ENCODE measurements around the gene CTSG. TPM values are rescaled to one million over a fixed set of nuclear protein-coding genes. Genes with fewer than 3 reads are reported as not detected.

CTSG gene, protein sequence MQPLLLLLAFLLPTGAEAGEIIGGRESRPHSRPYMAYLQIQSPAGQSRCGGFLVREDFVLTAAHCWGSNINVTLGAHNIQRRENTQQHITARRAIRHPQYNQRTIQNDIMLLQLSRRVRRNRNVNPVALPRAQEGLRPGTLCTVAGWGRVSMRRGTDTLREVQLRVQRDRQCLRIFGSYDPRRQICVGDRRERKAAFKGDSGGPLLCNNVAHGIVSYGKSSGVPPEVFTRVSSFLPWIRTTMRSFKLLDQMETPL
- not detected for polyA plus RNA-seq (2013, experiment 1 of 2)
- polyA plus RNA-seq (2013, experiment 2 of 2), result not detected

DNA sequence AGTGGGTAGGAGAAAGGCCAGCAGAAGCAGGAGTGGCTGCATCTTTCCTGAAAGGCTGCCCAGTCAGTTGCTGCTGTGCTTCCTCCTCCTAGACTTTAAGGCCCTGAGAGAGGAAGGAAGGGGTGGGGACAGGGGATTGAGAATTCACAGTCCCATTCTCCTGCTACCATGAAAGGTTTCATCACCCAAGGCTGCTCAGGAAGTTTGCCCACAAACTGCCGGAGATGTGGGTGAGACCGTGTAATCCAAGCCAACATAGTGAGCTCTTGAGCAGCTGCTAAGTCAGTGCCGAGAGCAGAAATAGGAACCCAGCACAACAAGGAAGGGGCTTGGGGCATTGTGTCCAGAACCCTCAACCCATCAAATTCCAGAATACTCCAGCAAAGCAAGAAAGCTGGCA is at the start of gene CTSG:
CTSG (minus strand) TSS at position 69 of the 400 bp plus-strand sequence; CDS start at position 42, 27 bp downstream.
- Histone ChIP-seq H3K9me3 (ENCODE audit: control insufficient read depth, low read length) (no peaks in the 10 kb centered on the region), H3K9ac (ENCODE audit: low read length) (no peak within 1 kb of the TSS), H3K18ac (ENCODE audit: low read depth in 1 of 2, low read length in 2 of 2) (no peak within 1 kb of the TSS), H3K4me1 (ENCODE audit: control insufficient read depth, insufficient read depth, low read depth, low read length) (no peaks in the 10 kb centered on the region), H2BK120ac (ENCODE audit: low read depth, low read length) (no peak within 1 kb of the TSS), H3K4me2 (ENCODE audit: low read length, poor library complexity, severe bottlenecking) (no peak within 1 kb of the TSS), H3K4ac (ENCODE audit: low read depth in 1 of 2, low read length in 2 of 2) (no peak within 1 kb of the TSS), H4K91ac (ENCODE audit: low read length) (no peak within 1 kb of the TSS), H3K36me3 (ENCODE audit: control insufficient read depth in 1 of 2, insufficient read depth in 2 of 2, low read depth in 1 of 2, low read length in 2 of 2) (no peaks in the 10 kb centered on the region), H3K4me3 (ENCODE audit: insufficient read depth in 1 of 2, low read depth in 1 of 2, low read length in 2 of 2) (no peak within 1 kb of the TSS), H3K27me3 (ENCODE audit: control insufficient read depth in 1 of 2, insufficient read depth in 1 of 2, low read length in 2 of 2) (no peaks in the 10 kb centered on the region), H3K27ac (ENCODE audit: low read length, poor library complexity, severe bottlenecking) (no peak within 1 kb of the TSS), H3K14ac (ENCODE audit: low read length in 2 of 2) (no peak within 1 kb of the TSS), H3K79me1 (replicated peaks; ENCODE audit: low read length, poor library complexity, severe bottlenecking) (no peaks in the 10 kb centered on the region), H2AK5ac (ENCODE audit: low read length, severe bottlenecking) (no peak within 1 kb of the TSS), H4K8ac (ENCODE audit: low read length) (no peak within 1 kb of the TSS), H2BK5ac (ENCODE audit: low read depth, low read length, poor library complexity, severe bottlenecking) (no peak within 1 kb of the TSS), H2BK15ac (ENCODE audit: low read depth, poor library complexity, severe bottlenecking) (no peak within 1 kb of the TSS), H3K23ac (ENCODE audit: low read length in 2 of 2) (no peak within 1 kb of the TSS), H2AFZ (ENCODE audit: low read depth, low read length) (no peak within 1 kb of the TSS), H2BK12ac (ENCODE audit: low read length in 2 of 2) (no peak within 1 kb of the TSS)
- DNase-seq, result no peak
- 82% methylated on average over 3 of the region's 3 CpGs for WGBS

DNA sequence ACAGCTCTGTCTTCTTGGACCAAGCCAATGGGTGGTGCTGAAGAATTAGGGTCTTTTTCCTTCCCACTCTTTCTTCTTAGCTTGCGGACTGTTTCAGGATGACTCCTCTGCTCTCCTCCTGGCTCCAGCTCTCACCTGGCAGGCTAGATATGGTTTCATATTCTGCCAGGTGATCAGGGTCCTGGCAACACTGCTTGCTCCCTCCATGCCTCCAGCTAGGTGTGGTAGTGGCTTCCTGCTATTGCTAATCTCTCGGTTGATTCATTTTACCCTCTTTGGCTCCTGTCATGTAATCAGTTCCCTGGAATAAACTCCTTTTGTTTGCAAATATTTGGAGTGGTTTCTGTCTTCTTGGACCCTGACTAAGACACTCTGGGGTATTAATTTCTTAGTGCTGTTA is 37.7 kb upstream of the CTSG start:
- no peak overlapping the region for H2BK120ac ChIP-seq (ENCODE audit: low read depth, low read length)
- H3K14ac ChIP-seq (ENCODE audit: low read length in 2 of 2), result no peak overlapping the region
- H3K4me3 ChIP-seq (ENCODE audit: insufficient read depth in 1 of 2, low read depth in 1 of 2, low read length in 2 of 2), result no peak overlapping the region
- no peaks in the 10 kb centered on the region for H3K36me3 ChIP-seq (ENCODE audit: control insufficient read depth in 1 of 2, insufficient read depth in 2 of 2, low read depth in 1 of 2, low read length in 2 of 2)
- no peak overlapping the region for H3K23ac ChIP-seq (ENCODE audit: low read length in 2 of 2)
- no peak overlapping the region for H3K4me2 ChIP-seq (ENCODE audit: low read length, poor library complexity, severe bottlenecking)
- H2BK5ac ChIP-seq (ENCODE audit: low read depth, low read length, poor library complexity, severe bottlenecking), result no peak overlapping the region
- no peak overlapping the region for H3K27ac ChIP-seq (ENCODE audit: low read length, poor library complexity, severe bottlenecking)
- no peaks in the 10 kb centered on the region for H3K27me3 ChIP-seq (ENCODE audit: control insufficient read depth in 1 of 2, insufficient read depth in 1 of 2, low read length in 2 of 2)
- H3K9ac ChIP-seq (ENCODE audit: low read length), result no peak overlapping the region
- H2BK12ac ChIP-seq (ENCODE audit: low read length in 2 of 2), result no peak overlapping the region
- WGBS, result 76% methylated on average over 2 of the region's 2 CpGs
- H4K91ac ChIP-seq (ENCODE audit: low read length), result no peak overlapping the region
- no peaks in the 10 kb centered on the region for H3K9me3 ChIP-seq (ENCODE audit: control insufficient read depth, low read length)
- no peaks in the 10 kb centered on the region for H3K4me1 ChIP-seq (ENCODE audit: control insufficient read depth, insufficient read depth, low read depth, low read length)
- H2AFZ ChIP-seq (ENCODE audit: low read depth, low read length), result no peak overlapping the region
- no peak overlapping the region for H4K8ac ChIP-seq (ENCODE audit: low read length)
- no peaks in the 10 kb centered on the region for H3K79me1 ChIP-seq (replicated peaks; ENCODE audit: low read length, poor library complexity, severe bottlenecking)
- H3K4ac ChIP-seq (ENCODE audit: low read depth in 1 of 2, low read length in 2 of 2), result no peak overlapping the region
- H2BK15ac ChIP-seq (ENCODE audit: low read depth, poor library complexity, severe bottlenecking), result no peak overlapping the region
- H3K18ac ChIP-seq (ENCODE audit: low read depth in 1 of 2, low read length in 2 of 2), result no peak overlapping the region
- DNase-seq, result no peak
- no peak overlapping the region for H2AK5ac ChIP-seq (ENCODE audit: low read length, severe bottlenecking)

DNA sequence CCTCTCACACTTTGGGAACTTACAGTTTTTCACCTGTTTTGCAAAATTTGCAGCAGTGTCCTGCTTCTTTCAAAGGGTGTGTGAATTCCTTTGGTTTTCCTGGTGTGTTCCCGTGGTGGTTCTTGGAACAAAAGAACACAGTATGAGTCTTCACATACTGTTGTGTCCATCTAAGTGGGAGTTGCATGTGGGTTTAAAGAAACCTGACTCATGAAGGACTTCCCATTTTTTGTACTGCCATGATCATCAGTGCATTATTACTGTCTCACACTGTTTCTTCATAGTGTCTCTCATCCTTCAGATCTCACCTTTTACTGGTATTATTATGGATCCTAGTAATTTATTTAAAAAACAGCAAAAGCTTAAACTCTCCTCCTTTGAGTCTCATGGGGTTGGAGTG is 37.2 kb upstream of the CTSG start:
- H2BK120ac ChIP-seq (ENCODE audit: low read depth, low read length), result no peak overlapping the region
- no peak overlapping the region for H3K14ac ChIP-seq (ENCODE audit: low read length in 2 of 2)
- no peak overlapping the region for H3K4me2 ChIP-seq (ENCODE audit: low read length, poor library complexity, severe bottlenecking)
- no peaks in the 10 kb centered on the region for H3K9me3 ChIP-seq (ENCODE audit: control insufficient read depth, low read length)
- H4K91ac ChIP-seq (ENCODE audit: low read length), result no peak overlapping the region
- no peak overlapping the region for H3K18ac ChIP-seq (ENCODE audit: low read depth in 1 of 2, low read length in 2 of 2)
- H3K4me1 ChIP-seq (ENCODE audit: control insufficient read depth, insufficient read depth, low read depth, low read length), result no peaks in the 10 kb centered on the region
- no peaks in the 10 kb centered on the region for H3K27me3 ChIP-seq (ENCODE audit: control insufficient read depth in 1 of 2, insufficient read depth in 1 of 2, low read length in 2 of 2)
- no peak overlapping the region for H4K8ac ChIP-seq (ENCODE audit: low read length)
- H3K23ac ChIP-seq (ENCODE audit: low read length in 2 of 2), result no peak overlapping the region
- no peak overlapping the region for H2AK5ac ChIP-seq (ENCODE audit: low read length, severe bottlenecking)
- no peaks in the 10 kb centered on the region for H3K36me3 ChIP-seq (ENCODE audit: control insufficient read depth in 1 of 2, insufficient read depth in 2 of 2, low read depth in 1 of 2, low read length in 2 of 2)
- H3K27ac ChIP-seq (ENCODE audit: low read length, poor library complexity, severe bottlenecking), result no peak overlapping the region
- DNase-seq, result no peak
- H3K4ac ChIP-seq (ENCODE audit: low read depth in 1 of 2, low read length in 2 of 2), result no peak overlapping the region
- 27% methylated on average over 1 of the region's 1 CpG for WGBS
- no peaks in the 10 kb centered on the region for H3K79me1 ChIP-seq (replicated peaks; ENCODE audit: low read length, poor library complexity, severe bottlenecking)
- no peak overlapping the region for H3K4me3 ChIP-seq (ENCODE audit: insufficient read depth in 1 of 2, low read depth in 1 of 2, low read length in 2 of 2)
- no peak overlapping the region for H2BK12ac ChIP-seq (ENCODE audit: low read length in 2 of 2)
- H3K9ac ChIP-seq (ENCODE audit: low read length), result no peak overlapping the region
- no peak overlapping the region for H2BK5ac ChIP-seq (ENCODE audit: low read depth, low read length, poor library complexity, severe bottlenecking)
- H2BK15ac ChIP-seq (ENCODE audit: low read depth, poor library complexity, severe bottlenecking), result no peak overlapping the region
- H2AFZ ChIP-seq (ENCODE audit: low read depth, low read length), result no peak overlapping the region

DNA sequence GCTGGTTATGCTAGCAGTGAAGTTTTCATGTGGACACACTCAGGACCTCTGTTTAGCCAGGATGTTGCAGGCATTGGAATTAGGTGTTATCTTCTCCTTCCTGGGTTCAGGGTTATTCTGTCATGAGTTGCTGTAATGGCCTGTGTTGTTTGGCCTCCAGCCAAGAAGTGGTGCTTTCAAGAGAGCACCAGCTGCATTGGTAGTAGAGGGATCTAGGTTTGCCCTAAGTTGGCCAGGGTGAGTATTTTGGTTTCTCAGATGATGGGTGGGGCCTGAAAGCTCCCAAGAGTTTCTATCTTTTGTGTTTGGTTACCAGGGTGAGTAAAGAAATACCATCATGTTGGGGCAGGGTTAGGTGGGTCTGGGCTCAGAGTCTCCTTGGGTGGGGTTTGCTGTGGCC is 36.1 kb upstream of the CTSG start:
- DNase-seq, result no peak
- no peak overlapping the region for H3K4me3 ChIP-seq (ENCODE audit: insufficient read depth in 1 of 2, low read depth in 1 of 2, low read length in 2 of 2)
- no peak overlapping the region for H2BK5ac ChIP-seq (ENCODE audit: low read depth, low read length, poor library complexity, severe bottlenecking)
- H2BK15ac ChIP-seq (ENCODE audit: low read depth, poor library complexity, severe bottlenecking), result no peak overlapping the region
- H3K36me3 ChIP-seq (ENCODE audit: control insufficient read depth in 1 of 2, insufficient read depth in 2 of 2, low read depth in 1 of 2, low read length in 2 of 2), result no peaks in the 10 kb centered on the region
- no peak overlapping the region for H2AFZ ChIP-seq (ENCODE audit: low read depth, low read length)
- no peaks in the 10 kb centered on the region for H3K9me3 ChIP-seq (ENCODE audit: control insufficient read depth, low read length)
- H3K4me2 ChIP-seq (ENCODE audit: low read length, poor library complexity, severe bottlenecking), result no peak overlapping the region
- H2AK5ac ChIP-seq (ENCODE audit: low read length, severe bottlenecking), result no peak overlapping the region
- H3K18ac ChIP-seq (ENCODE audit: low read depth in 1 of 2, low read length in 2 of 2), result no peak overlapping the region
- no peak overlapping the region for H2BK12ac ChIP-seq (ENCODE audit: low read length in 2 of 2)
- H3K79me1 ChIP-seq (replicated peaks; ENCODE audit: low read length, poor library complexity, severe bottlenecking), result no peaks in the 10 kb centered on the region
- no peak overlapping the region for H2BK120ac ChIP-seq (ENCODE audit: low read depth, low read length)
- H3K14ac ChIP-seq (ENCODE audit: low read length in 2 of 2), result no peak overlapping the region
- H3K4me1 ChIP-seq (ENCODE audit: control insufficient read depth, insufficient read depth, low read depth, low read length), result no peaks in the 10 kb centered on the region
- H4K91ac ChIP-seq (ENCODE audit: low read length), result no peak overlapping the region
- H3K23ac ChIP-seq (ENCODE audit: low read length in 2 of 2), result no peak overlapping the region
- no peak overlapping the region for H3K4ac ChIP-seq (ENCODE audit: low read depth in 1 of 2, low read length in 2 of 2)
- H3K9ac ChIP-seq (ENCODE audit: low read length), result no peak overlapping the region
- no peak overlapping the region for H4K8ac ChIP-seq (ENCODE audit: low read length)
- H3K27me3 ChIP-seq (ENCODE audit: control insufficient read depth in 1 of 2, insufficient read depth in 1 of 2, low read length in 2 of 2), result no peaks in the 10 kb centered on the region
- H3K27ac ChIP-seq (ENCODE audit: low read length, poor library complexity, severe bottlenecking), result no peak overlapping the region
